ENCODE results near the gene PPP1R14D.

PPP1R14D gene

DNA sequence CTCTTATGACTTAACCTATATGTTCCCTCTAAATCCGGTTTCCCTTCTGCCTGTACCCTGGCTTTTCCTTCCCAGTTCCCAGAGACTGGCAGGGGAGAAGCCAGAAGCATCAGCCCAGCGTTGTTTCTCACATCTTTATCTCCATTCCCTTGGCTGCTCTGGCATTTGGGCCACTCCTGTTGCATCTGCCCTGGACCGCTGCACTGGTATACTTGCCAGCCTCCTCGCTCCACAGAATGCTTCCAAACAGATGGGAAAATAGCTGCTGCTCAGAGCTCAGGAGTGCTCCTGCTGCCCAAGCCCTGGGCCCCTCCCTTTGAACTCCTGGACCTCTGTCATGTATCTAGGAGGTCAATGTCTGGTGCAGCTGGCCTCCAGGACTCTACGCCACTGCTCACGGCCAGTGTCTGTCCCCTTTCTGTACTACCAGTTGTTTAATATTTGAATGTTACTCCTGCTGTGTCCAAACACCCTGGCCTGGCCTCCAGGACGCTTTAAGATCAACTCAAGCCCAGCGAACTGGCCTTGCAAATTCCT is 22.1 kb upstream of the PPP1R14D start:
- DNase-seq (ENCODE audit: low read depth), result no peak
- H3K4me3 ChIP-seq (ENCODE audit: low read length), result no peak overlapping the region
- TF ChIP-seq CTCF (conservative IDR thresholded peaks at IDR 0.05; ENCODE audit: low read length), result no peak

DNA sequence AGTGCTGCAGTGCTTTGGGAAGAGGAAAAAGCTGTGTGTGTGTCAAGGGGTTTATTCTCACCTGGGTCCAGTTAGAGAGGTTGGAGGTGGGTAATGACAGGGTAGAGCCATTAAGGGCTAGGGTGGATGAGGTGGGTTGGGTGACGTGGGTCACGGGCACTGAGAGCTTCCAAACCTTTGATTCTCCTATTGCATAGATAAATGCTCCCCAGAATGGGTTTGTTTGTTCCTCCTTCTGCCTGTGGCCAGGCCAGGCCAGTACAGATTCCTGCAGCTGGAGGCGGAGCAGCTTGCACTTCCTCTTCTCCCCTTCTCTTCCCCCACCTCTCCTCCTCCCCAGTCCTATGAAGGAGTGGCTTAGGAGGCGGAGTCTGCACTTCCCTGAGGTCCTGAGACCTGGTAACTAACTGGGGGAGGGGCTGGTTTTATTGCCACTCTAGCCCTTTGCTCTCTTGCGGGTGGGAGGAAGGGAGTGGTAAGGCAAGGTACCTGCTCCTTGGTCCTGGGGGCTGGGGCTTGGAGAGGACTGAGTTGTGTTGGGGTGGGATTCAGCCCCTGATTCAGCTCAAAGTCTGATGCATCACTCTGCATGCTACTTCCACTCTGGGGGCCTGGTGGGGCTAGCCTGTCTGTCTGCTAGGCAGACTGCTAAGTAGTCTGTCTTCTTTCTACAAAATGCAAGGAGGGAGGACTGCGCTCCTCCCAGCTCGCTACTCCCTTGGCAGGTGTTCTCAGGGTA is 18.9 kb upstream of the PPP1R14D start:
- no peak for TF ChIP-seq CTCF (conservative IDR thresholded peaks at IDR 0.05; ENCODE audit: low read length)
- DNase-seq (ENCODE audit: low read depth), result no peak
- H3K4me3 ChIP-seq (ENCODE audit: low read length), result no peak overlapping the region

DNA sequence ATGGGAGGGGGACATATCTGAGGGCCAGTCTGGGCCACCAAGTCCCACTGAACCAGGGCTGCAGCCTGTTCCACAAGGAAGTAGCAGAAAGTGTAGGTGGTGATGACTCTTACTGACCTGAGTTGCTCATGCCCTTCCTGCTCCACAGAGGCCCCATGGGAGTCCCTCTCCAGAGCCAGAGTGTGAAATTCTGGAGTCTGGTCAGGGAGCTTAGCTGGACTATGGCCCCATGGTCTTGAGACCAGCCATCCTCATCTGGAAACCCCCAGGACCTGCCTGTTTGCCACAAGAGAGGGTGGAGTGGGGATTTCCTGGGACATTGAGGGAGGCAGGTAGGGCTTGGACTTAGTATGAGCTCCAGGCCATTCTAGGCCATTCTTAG is 18.3 kb upstream of the PPP1R14D start:
- no peak for DNase-seq (ENCODE audit: low read depth)
- TF ChIP-seq CTCF (conservative IDR thresholded peaks at IDR 0.05; ENCODE audit: low read length), result no peak
- no peak overlapping the region for H3K4me3 ChIP-seq (ENCODE audit: low read length)

DNA sequence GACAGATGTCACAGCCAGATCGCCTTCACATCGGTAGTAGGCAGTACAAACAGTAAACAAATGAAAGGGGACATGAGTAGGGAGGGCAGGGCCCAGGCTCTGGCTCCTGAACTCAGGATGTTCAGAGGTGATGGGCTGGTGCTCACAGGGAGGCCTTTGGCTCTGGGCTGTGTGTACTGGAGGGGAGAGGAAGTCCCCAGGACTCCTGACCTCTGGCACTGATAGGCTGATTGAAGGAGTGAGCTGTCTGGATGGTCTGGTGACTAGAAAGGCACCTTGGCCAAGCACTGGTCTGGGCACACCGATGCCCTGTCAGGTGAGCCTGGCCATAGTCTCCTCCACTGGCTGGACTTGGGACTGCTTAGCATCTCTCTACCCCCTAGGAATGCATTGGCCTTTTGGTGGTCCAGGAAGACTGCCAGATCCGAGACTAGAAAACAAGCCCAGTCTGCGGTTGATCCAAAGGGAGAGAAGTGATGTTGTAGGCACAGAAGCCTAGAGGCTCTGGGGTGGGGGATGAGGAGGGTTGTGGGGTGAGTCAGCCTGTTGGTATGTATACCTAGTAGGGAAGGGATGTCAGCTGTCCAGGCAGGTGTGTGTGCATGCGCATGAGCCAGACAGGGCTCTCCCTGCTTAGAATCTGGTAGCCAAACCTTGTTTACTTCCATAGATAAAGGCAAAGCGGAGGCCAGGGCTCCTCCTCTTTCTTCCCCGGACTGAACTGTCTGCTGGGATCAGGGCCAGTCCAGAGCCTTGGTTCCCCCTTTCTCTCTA is 17.2 kb upstream of the PPP1R14D start:
- TF ChIP-seq CTCF (conservative IDR thresholded peaks at IDR 0.05; ENCODE audit: low read length), result no peak
- no peak for DNase-seq (ENCODE audit: low read depth)
- H3K4me3 ChIP-seq (ENCODE audit: low read length), result no peak overlapping the region

DNA sequence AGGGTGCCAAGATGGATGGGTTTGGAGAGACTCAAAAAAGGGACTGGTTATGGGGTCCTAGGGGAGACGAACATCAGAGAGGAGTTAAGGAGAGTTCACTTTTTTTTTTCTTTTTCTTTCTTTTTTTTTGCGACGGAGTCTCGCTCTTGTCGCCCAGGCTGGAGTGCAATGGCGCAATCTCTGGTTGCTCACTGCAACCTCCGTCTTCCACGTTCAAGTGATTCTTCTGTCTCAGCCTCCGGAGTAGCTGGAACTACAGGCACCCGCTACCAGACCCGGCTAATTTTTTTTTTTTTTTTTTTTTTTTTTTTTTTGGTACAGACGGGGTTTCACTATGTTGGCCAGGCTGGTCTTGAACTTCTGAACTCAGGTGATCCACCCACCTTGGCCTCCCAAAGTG is 16.5 kb upstream of the PPP1R14D start:
- DNase-seq (ENCODE audit: low read depth), result no peak
- no peak for TF ChIP-seq CTCF (conservative IDR thresholded peaks at IDR 0.05; ENCODE audit: low read length)
- no peak overlapping the region; the same call in 1 of the 2 replicates for H3K4me3 ChIP-seq (ENCODE audit: low read length)

GRCh38 chr15:40844696-40845030 is 16.2 kb upstream of the PPP1R14D start:
- peak overlapping the region; percentile 26; the same call in 1 of the 2 replicates for H3K4me3 ChIP-seq (ENCODE audit: low read length)
- no peak for DNase-seq (ENCODE audit: low read depth)
- TF ChIP-seq CTCF (conservative IDR thresholded peaks at IDR 0.05; ENCODE audit: low read length), result no peak
